Central memory CD4-positive, alpha-beta T cell (primary cell): ENCODE results near the gene TRIB2.
"Not testable (repeated sequence)": the region's sequence is repeated elsewhere in the genome, so short reads cannot be mapped to it uniquely, and the experiment has no call there.

Experiments used
- DNase-seq: peaks from one replicate; pipeline ENCODE4 v3.0.0; 2022
- total RNA-seq, 3 experiments: gene quantifications; one replicate each; lab custom pipeline; 2026; lab: John Stamatoyannopoulos, UW

Gene TRIB2
- total RNA-seq, result 36.1 to 318 (median 166) reads per million in 3 experiments

DNA sequence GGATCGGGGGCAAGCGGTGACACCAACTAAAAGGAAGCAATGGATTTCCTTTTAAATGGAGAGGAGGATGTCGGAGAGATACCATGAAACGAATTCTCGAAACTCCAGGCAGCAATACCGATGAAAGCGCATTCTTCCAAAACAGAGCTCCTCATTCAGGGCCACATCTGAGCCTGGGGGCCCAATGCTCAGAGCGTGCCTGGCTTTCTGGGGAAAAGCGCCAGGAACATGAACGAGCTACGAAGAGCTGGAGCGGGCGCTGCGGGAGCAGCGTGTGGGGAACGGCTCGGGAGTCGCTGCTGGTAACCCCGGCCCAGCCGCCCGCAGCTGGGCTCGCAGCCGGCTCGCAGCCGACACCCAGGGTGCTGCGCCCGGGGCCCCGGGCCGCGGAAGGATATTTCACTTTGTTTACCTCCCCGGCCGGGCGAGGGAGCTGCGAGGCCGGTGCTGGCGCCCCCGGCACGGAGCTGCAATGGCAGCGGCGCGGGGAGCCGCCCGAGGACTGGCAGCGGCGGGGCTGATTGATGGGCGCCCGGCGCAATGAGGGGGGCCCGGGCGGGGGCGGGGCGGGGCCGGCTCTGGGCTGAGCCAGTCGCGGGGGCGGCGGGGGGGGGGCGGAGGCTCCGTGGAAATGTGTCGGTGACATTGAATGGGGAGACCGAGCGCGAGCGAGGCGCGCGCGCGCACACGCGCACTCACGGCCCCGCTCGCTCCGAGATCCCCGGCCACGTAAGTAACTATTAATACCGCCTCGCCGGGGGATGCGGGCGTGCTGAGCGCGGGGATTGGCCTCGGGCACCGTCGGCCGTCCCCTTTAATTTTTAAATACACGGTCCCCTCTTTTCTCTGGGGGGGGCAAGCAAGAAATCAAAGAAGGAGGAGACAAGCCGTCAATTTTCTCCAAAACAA, at the start of gene TRIB2:
Gene TRIB2, plus strand, starts transcription at position 655 of the 909 bp plus-strand sequence. CDS start 1,372 bp downstream, outside the sequence.
- peak; percentile 88 for DNase-seq

DNA sequence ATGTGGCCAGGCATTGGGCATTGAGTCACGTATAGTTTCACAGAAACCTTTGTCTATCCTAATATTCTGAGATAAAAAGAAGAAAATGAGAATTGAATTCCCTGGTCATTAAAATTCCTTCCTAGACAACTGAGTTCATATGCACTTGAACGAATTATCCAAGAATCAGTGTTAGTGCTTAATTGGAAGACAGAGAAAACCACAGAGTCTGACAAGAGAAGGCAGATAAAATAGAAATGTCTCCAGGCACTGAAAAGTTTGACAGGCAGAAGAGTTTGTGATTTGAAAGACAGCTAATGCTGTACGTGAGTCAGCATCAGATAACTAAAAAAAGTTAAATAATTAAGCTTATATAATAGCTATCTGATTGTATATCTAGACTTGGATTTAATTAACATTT, 47.7 kb upstream of the TRIB2 start:
- no peak for DNase-seq

DNA sequence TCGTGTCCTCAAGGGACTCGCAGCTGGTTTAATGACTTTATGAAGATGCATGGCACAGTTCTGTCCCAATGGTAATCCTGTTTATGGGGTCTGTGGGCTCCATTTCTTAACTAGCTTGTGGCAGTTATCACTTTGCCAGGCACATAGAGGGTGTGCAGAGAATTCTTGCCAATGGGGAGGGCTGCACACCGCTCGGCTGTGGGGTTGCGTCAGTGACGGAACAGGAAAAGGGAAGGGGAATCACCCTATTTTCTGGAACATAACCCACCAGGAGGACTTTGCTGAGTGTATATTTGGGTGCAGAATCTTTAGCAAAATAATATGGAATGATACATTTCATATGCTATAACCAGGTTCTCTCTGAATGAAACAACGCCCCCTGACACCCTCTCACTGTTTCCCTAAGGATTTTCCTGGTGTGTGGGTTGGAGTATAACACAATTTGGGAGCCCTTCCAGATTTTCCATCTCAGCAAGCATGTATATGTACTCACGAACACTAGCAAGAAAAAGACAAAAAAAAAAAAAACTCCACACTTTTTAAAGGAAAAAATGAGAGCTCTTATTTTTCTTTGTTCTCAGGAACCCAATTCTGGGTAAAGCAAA, 43.9 kb upstream of the TRIB2 start:
- no peak for DNase-seq

DNA sequence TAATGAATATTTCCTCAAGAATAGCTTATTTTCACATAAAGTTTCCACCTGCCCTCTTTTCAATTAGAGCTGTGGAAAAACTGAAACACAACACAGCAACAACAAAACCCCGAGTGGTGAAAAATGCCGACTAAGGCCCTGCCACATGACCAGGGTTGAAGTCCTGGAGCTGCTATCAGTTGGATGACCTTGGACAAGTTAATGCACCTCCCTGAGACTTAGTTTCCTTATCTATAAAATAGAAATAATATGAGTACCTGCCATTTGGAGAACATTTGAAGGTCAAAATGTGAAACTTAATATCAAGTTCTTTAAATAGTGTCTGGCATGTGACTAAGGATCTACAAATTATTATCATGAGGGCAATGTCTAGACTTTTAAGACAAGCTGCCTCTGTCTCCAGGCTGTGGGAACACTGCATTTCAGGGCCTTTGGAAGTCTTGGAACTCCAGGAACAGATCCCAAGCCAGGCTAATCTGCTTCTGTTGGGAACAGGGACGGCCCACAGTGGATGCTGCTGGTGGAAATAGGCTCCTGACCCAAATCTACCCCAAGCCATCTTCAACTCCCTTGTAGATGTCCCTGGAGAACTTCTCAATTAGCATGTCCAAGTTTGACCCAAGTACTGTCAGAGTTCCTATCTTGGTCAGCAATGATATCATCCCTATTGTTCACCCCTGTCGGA, 42.0 kb upstream of the TRIB2 start:
- no peak for DNase-seq

DNA sequence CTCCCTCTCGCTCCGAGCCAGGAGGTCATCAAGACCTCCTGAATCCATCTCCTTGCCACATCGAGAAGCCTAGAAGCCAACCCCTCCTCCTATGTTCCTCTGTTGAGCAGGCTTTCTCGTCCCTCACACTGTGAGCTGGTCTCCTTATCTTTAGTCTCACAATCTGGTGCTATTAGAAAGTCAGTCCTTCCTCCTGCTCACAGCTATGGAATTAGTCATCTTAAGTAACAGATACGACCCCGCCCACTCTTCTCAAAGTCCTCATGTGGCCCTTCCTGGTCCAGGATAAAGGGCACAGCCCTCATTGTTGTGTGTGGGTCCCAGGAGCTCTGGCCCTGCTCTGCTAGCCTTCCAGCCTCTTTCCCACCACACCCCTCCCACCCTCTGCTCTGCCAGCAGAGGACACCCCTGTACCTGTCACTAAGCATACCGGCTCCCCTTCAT, 41.4 kb upstream of the TRIB2 start:
- DNase-seq, result no peak

DNA sequence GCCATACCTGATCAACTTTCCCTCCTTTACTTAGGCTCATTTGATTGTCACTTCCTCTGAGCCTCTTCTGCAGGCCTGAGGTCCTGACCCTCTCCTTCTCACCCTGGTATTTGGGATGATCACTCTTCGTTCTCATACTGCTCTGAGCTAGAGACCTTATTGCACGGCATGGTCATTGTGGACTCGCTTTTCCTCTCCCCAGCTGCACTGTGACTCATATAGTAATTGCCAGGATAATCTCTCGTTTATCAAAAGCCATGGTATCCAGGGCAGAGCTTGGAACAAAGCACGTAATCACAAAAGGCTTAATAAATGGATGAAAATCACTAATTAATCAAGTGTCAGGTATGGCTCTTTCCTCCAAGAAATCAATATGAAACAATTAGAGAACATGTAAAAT, 40.9 kb upstream of the TRIB2 start:
- DNase-seq, result no peak

DNA sequence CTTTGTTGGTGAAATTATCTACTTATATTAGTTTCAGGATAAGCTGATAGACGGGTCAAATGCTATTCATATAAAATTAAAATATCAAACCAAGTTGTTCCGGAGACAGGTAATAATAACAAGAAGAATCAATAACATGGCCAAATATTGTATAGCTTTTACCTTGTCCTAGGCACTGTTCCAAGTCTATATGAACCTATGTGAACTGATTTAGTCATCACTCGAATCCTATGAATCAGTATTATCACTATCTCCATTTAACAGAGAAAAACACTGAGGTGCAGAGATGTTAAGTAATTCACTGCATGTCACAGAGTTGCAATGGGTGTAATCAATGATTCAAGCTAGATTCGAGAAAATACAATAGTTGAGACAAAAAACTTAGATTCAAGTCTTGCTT, 40.0 kb upstream of the TRIB2 start:
- DNase-seq, result no peak

DNA sequence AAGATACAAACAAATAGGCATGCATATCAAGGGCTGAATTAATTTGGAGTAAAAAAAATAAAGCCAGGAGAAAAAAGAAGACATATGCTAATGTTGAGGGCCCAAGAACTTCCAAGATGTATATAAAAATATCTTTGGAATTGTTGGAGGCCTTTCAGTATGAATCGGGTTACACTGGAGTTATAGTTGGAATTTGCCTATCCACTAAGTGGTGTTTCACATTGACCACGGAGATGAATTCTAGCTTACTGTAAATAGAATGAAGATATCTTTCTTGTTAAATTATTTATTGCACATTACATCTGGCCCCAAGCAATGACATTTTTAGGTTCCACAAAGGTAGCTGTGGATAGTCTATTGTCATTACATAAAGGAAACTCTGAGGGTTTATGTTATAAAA, 38.5 kb upstream of the TRIB2 start:
- no peak for DNase-seq

DNA sequence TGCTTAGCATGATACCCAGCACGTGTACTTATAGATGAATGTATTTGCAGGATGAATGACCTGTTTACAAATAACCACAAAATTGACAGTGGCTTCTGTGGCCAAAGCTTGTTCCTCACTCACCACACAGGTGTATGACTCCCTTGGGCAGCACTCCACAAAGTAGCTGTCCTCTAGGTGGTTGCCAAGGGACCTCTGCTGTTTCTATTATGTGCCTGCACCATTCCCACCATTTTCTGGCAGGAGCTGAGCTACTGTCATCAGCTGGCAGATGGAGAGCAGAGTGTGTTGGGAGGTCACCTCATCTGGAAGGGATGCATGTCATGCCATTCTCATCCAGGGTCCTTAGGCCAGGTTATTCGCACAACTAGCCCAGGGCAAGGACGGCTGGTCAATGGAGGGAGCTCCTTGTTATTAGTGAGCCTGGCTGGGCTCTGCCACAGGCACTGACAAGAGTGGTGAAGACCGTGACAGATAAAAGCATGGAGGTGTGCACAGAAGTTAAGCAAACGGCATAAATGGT, 37.1 kb upstream of the TRIB2 start:
- no peak for DNase-seq

DNA sequence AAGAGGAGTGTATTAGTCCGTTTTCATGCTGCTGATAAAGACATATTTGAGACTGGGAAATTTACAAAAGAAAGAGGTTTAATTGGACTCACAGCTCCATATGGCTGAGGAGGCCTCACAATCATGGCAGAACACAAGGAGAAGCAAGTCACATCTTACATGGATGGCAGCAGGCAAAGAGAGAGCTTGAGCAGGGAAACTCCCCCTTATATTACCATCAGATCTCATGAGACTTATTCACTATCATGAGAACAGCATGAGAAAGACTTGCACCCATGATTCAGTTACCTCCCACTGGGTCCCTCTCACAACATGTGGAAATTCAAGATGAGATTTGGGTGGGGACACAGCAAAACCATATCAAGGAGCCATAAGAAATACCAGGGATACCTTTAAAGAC, 36.6 kb upstream of the TRIB2 start:
- DNase-seq, result not testable (repeated sequence)

DNA sequence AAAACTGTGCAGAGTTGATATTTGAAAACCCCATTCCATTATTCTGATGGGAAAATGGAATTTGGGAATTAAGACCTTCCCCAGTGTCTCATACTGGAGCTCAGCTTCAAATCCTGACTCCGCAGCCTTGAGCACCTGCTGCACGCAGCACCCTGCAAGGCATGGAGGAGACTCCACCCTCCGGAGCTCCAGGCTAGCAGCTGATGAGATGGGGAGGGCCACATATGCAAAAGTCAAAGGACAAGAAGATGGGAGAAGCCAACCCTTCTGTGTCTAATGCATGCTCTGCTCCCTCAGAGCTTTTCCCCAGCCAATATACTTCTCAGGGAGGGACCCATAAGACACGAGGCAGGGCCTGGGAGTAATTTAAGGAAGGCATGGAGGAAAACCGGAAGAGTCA, 34.7 kb upstream of the TRIB2 start:
- no peak for DNase-seq

DNA sequence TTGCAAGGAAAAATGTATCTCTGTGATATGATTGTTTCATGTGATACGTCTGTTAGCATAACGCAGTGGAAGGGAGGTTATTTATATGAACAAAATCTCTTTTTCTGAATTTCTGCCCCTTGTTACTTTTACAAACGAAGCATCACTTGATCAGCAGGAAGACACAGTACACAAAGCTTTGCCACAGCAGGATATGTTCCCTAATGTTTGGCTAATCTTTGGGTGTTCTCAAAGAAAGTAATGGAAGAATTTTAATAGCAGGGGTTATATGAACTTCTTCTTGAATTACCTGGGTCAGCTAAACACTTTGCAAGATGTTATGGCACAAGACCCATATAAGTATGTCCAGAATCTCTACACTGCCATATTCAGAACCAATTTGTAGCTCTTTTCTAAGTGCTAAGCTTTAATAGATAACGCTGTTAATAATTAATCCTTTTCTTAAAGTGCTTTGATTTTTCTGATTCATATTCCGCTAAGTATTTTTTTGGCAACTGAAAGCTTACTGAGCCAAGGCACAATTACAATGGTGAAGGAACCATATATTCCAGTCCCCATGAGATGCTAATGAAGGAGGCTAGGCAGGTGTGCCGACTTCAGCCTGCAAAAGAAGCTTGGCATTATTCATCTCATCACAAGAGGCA, 33.2 kb upstream of the TRIB2 start:
- no peak for DNase-seq

DNA sequence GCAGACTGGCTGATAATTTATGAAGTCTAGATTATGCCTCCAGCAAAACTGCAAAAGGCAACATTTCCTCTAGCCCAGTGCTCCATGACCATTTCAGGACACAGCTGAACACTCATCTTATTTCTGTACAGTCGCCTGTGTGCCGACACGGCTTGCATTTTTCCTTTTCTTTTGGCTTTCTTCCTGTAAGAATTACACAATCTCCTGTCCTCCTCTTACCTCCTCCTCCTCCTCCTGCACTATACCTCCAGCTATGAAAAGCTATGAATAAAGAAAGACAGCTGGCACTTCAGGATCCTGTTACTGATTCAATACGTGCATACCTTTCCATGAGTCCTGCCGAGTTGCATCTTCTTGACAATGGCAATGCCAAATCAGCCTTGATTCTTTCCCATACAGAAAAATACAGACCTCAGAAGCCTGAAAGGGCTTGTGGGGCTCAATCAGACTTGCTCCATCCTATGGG, 32.2 kb upstream of the TRIB2 start:
- no peak for DNase-seq

DNA sequence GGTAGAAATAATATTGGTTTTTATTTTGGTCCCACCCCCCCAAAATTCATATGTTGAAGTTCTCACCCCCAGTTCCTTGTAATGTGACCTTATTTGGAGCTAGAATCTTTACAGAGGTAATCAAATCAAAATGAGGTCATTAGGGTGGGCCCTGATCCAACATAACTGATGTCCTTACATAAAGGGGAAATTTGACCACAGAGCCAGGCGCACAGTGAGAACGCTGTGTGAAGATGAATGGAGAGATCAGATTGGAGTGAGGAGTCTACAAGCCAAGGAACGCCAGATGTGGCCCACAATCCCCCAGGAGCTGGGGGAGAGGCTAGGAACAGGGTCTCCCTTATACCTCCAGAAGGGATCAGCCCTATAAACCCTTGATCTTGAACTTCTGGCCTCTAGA, 31.6 kb upstream of the TRIB2 start:
- DNase-seq, result no peak

DNA sequence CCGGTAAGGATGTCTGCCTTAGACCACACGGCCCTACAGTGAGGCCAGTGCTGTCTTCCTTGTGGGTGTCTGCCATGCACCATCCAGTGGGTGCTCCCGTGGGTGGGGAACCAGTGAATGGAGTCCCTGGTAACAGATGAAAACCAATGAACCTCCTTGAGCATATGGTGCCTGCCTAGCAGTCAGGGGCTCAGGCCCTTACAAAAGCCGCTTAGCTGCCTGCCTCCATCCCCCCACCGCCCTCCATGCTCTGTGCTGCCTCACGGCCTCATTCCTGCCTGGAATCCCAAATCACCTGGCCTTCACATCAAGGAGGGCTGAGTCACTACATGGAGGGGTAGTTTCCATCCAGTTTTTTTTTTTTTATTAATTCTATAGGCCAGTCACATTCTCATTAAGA, 30.8 kb upstream of the TRIB2 start:
- DNase-seq, result no peak

DNA sequence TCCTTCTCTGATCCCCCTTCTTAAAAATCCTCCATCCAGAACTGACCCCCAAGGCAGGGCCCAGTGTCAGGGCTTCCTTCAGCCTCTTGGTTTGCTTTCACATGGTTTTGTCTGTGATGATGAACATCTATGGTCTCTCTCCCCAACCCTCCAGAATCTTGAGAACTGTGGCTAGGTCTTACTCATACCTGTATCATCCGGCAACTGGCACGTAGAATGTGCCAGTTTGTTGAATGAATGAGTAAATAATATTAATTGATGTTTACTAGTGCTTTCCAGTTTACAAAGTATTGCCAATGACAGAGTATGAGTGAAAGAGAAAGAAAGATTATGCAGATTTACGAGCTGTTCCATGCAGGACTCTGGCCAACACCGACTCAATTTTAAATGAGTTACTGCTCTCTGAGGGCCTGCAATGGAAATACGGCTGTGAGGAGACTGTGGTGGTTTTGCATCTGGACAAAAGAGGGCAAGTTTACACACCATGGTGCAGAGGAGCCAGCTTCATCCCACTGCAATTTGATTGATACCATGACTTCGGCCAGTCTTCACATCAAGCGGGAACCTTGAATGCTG, 29.9 kb upstream of the TRIB2 start:
- DNase-seq, result no peak

DNA sequence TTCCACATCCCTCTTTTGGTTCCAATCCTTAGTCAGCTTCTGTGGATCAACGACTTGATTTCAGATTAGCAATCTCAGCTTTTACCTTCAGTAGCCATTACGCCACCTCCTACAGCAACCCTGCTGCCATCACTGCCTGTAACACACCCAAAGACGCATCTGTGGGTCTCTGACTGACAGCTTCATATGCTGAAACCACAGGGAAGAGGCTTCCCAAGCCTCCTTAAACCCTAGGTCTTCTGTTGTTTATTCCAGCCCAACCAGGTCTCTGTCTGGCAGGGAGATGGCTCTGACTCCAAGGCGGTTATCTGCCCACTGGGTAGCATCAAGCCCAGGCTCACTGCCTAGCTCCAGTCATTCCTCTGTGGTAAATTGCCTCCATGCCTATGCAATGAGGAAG, 28.6 kb upstream of the TRIB2 start:
- no peak for DNase-seq

DNA sequence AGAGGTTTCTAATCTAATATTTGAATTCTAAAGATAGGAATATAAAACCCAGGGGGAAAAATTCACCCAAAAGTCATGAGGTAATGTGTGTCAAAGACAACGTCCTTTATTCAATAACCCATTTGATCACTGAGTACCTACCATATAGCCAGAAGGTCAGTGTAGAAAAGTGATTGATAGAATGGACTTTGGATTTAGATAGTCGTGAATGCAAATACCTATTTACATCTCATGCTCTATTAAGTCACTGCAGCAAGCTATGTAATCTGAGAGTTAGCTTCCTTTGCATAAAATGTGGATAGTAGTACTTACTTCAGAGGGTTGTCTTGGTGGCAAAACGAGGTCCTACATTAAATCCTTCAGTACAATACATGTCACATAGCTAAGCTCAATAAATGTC, 27.8 kb upstream of the TRIB2 start:
- DNase-seq, result no peak

DNA sequence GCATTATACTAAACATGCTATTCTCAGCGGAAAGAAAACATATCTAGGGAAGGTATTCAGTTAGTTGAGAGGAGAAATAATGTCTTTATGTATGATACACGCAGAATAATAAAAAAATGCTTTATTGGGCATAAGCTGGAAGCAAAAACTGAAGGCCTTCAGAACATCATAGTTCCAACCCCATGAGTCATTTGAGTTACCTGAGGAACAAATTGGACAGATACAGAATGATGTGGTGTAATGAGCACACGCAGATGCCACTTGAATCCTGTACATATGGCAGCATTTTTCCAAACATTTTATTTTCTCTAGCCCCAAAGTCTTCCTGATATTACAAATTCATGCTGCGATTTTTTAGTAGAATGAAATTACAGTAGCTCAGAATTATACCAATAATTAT, 23.2 kb upstream of the TRIB2 start:
- DNase-seq, result no peak

DNA sequence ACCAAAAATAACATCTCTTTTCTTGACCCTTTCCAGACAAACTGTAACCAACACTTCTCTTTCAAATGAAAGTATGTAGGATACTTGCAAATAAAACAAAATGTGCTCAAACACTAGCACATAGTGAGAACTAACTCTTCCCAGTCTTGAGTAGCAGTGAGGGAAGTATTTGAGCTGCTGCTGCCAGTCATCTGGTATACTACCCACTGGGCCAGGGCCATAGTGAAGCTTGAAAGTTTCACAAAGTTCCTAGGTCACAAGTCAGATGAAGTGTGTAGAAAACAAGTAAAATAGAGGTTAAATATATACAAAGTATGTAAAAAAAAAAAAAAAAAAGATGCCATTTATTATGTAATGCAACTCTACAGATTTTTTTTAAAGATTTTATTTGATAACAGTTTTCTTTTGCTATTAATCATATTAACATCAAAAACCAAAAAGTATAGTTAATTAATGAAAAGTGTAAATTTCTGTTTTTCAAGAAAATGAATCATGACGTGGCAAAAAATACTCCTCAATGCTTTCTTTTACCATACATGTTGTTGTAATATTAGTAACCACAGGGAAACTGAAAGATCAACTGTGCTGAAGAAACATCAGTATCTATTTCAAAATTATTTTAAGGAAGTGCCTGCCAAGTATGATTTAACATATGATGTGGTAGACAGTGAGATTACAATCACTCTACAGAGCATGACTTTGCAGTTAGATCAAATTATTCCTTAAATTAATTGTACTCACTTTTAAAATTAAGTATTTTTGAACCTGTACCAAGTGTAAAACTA, 21.6 kb upstream of the TRIB2 start:
- no peak for DNase-seq

DNA sequence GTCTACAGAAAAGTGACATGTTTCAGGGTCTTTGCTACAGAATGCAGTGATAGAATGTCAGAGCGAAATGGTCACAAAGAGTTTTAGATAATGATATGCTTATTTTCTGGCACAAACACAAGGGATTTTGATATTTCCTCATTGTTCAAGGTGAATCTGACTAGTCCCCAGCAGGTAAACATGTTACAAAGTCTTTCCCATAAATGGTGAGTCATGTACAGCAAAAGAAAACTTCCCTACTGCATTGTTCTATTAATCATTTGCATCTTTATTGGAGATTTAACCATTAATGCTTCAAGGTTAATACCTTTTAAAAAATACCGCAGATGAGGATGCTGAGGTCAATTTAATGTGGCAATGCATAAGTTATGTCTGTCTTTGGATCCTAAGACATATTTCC, 19.1 kb upstream of the TRIB2 start:
- DNase-seq, result no peak

DNA sequence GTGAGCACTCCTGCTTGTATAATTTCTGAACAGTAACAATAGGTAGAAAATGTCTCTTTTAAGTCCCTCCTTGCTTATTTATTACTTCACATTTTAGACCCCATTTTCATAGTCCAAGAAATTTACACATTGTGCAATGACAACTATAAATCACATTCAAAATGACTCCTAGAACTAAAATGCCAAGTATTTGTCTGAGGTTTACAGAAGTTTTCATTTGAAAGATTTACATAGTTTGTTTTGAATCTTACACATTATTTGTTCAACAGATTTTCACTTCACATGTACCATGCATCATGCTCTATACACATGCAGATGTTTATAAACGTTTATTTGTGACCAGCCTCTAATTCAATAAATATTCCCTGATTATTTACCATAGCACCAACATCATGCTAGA, 15.7 kb upstream of the TRIB2 start:
- no peak for DNase-seq
